Fibroblast of lung (primary cell): ENCODE measurements around the gene CECR2. TPM values are rescaled to one million over a fixed set of nuclear protein-coding genes. Genes with fewer than 3 reads are reported as not detected.
A peak's percentile ranks its signal among the peaks of the same experiment; 100 is the strongest.
"Not testable (repeated sequence)": the region's sequence is repeated elsewhere in the genome, so short reads cannot be mapped to it uniquely, and the experiment has no call there.

ENCODE experiments used
- DNase-seq, 2 donors: peaks; one replicate each; pipeline versions ENCODE4 v3.0.0 to v3.0.0-alpha.2; 2010; ENCODE audit warnings: low read depth in 2 of 2
- H2AFZ ChIP-seq: 2 replicates; pipeline ENCODE4 v1.5.1; 2012; ENCODE audit warnings: low read length, control low read depth, inconsistent platforms
- H3K27ac ChIP-seq: 2 replicates; pipeline ENCODE4 v1.5.1; 2011; ENCODE audit warnings: low read length, control low read depth; ENCODE audit not compliant: insufficient read depth
- H3K27me3 ChIP-seq: 2 replicates; pipeline ENCODE4 v1.5.1; 2011; ENCODE audit warnings: mild to moderate bottlenecking, low read length; ENCODE audit not compliant: control insufficient read depth, insufficient read depth
- H3K36me3 ChIP-seq: 2 replicates; pipeline ENCODE4 v1.5.1; 2011; ENCODE audit warnings: low read length; ENCODE audit not compliant: control insufficient read depth, insufficient read depth
- H3K4me1 ChIP-seq: 2 replicates; pipeline ENCODE4 v1.5.1; 2011; ENCODE audit warnings: low read length; ENCODE audit not compliant: control insufficient read depth, insufficient read depth; ENCODE audit errors: extremely low read depth
- H3K4me2 ChIP-seq: 2 replicates; pipeline ENCODE4 v1.5.1; 2011; ENCODE audit warnings: low read length, control low read depth; ENCODE audit not compliant: insufficient read depth; ENCODE audit errors: extremely low read depth
- H3K4me3 ChIP-seq, 4 experiments: fragments of 200-600 bp in 1 of 4; sonication (generic) in 1 of 4; replicated peaks in 1 of 4; 2 replicates each; pipeline ENCODE4 v1.5.1; 2011 to 2016; ENCODE audit warnings: low read length in 4 of 4, low read depth in 3 of 4, mild to moderate bottlenecking in 3 of 4, control low read depth in 2 of 4, inconsistent platforms in 1 of 4, mixed read lengths in 1 of 4; ENCODE audit not compliant: insufficient read depth in 1 of 4; ENCODE audit errors: control extremely low read depth in 1 of 4
- H3K79me2 ChIP-seq: 2 replicates; pipeline ENCODE4 v1.5.1; 2012; ENCODE audit warnings: mild to moderate bottlenecking, low read length, inconsistent platforms; ENCODE audit not compliant: control insufficient read depth, insufficient read depth
- H3K9ac ChIP-seq: 2 replicates; pipeline ENCODE4 v1.5.1; 2011; ENCODE audit warnings: mild to moderate bottlenecking, low read length, control low read depth; ENCODE audit not compliant: insufficient read depth
- H3K9me3 ChIP-seq: 2 replicates; pipeline ENCODE4 v1.5.1; 2012; ENCODE audit warnings: low read depth, low read length; ENCODE audit not compliant: control insufficient read depth, insufficient read depth
- H4K20me1 ChIP-seq: 2 replicates; pipeline ENCODE4 v1.5.1; 2011; ENCODE audit warnings: low read length; ENCODE audit not compliant: control insufficient read depth, insufficient read depth; ENCODE audit errors: extremely low read depth
- CTCF ChIP-seq, 2 donors: IDR thresholded peaks in 1 of 2; conservative IDR thresholded peaks in 1 of 2; 1 replicate in 1 of 2; 2 replicates in 1 of 2; pipeline ENCODE4 v1.5.1; 2011 to 2012; ENCODE audit warnings: low read length in 2 of 2, control low read depth in 1 of 2, inconsistent platforms in 1 of 2, low read depth in 1 of 2, mild to moderate bottlenecking in 1 of 2
- EZH2 ChIP-seq: IDR thresholded peaks from 2 replicates; pipeline ENCODE4 v1.5.1; 2012; ENCODE audit warnings: low read length, control low read depth, mild to moderate bottlenecking; ENCODE audit errors: missing control alignments
- polyA plus RNA-seq, 2 donors: library from polyadenylated mRNA; depleted of rRNA in 1 of 2; stranded (reverse) in 1 of 2; unstranded in 1 of 2; fragments of >200 nt; gene quantifications; 2 replicates each; pipeline ENCODE4 v1.2.1, GENCODE V29; 2011 to 2012; ENCODE audit warnings: missing spikeins in 1 of 2
- total RNA-seq: library from RNA; depleted of rRNA; stranded (reverse); fragments of >200 nt; gene quantifications from 2 replicates; pipeline ENCODE4 v1.2.1, GENCODE V29; 2014

Gene CECR2
- total and polyA plus RNA-seq, 2 donors (not counting 1 experiment from before 2014, with no cell fraction given): under 0.01 to 0.09 TPM

DNA sequence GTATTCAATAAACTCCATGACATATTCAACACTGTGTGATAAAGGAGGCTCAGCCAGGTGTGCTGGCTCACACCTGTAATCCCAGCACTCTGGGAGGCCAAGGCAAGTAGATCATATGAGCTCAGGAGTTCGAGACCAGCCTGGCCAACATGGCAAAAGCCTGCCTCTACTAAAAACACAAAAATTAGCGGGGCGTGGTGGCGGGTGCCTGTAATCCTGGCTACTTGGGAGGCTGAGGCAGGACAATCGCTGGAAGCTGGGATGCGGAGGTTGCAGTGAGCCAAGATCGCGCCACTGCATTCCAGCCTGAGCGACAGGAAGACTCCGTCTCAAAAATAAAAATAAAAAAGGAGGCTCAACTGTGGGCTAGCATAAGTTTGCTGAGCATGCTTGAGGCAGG is 189.9 kb downstream of the CECR2 start:
- H2AFZ ChIP-seq: no peak overlapping the region
- no peak overlapping the region for H3K4me2 ChIP-seq
- H4K20me1 ChIP-seq: no peaks in the 10 kb centered on the region
- TF ChIP-seq EZH2 (no peak), CTCF (conservative IDR thresholded peaks at IDR 0.05 in 1 of 2, IDR thresholded peaks at IDR 0.05 in 1 of 2; ENCODE audit: low read depth in 1 of 2, low read length in 2 of 2) (no peak)
- no peak for DNase-seq
- H3K9ac ChIP-seq: no peak overlapping the region
- H3K27me3 ChIP-seq: peaks cover 2% of the 10 kb centered on the region
- no peaks in the 10 kb centered on the region for H3K79me2 ChIP-seq
- no peaks in the 10 kb centered on the region for H3K36me3 ChIP-seq
- no peak overlapping the region for H3K27ac ChIP-seq
- no peaks in the 10 kb centered on the region for H3K9me3 ChIP-seq
- H3K4me1 ChIP-seq: peaks cover 2% of the 10 kb centered on the region
- H3K4me3 ChIP-seq: no peak overlapping the region

GRCh38 chr22:17562906-17563870 is 193.9 kb downstream of the CECR2 start, which contains the start of gene SLC25A18:
Gene SLC25A18 (plus strand): TSS chr22:17563498. CDS start chr22:17579945, 16,447 bp downstream.
- peak; percentile 30 to 55 for DNase-seq
- H3K9ac ChIP-seq: no peak within 1 kb of the TSS
- H3K4me3 ChIP-seq: peak within 1 kb of the TSS in 1 of 4 experiments; percentile 21
- peaks cover 2% of the 10 kb centered on the region for H3K4me1 ChIP-seq
- no peak within 1 kb of the TSS for H3K4me2 ChIP-seq
- H3K27ac ChIP-seq: no peak within 1 kb of the TSS
- TF ChIP-seq EZH2 (no peak), CTCF (conservative IDR thresholded peaks at IDR 0.05 in 1 of 2, IDR thresholded peaks at IDR 0.05 in 1 of 2; ENCODE audit: low read depth in 1 of 2, low read length in 2 of 2) (no peak)
- peaks cover 2% of the 10 kb centered on the region for H3K27me3 ChIP-seq
- peak within 1 kb of the TSS; percentile 10 for H2AFZ ChIP-seq
- no peaks in the 10 kb centered on the region for H4K20me1 ChIP-seq
- no peaks in the 10 kb centered on the region for H3K36me3 ChIP-seq
- H3K9me3 ChIP-seq: no peaks in the 10 kb centered on the region
- H3K79me2 ChIP-seq: no peaks in the 10 kb centered on the region

GRCh38 chr22:17563936-17564391 is 194.7 kb downstream of the CECR2 start:
- Histone ChIP-seq H3K4me2 (no peak overlapping the region), H3K4me1 (peaks cover 2% of the 10 kb centered on the region), H3K27me3 (peaks cover 2% of the 10 kb centered on the region), H2AFZ (no peak overlapping the region), H3K9ac (no peak overlapping the region), H3K4me3 (peak overlapping the region in 1 of 4 experiments; percentile 21), H3K27ac (no peak overlapping the region), H4K20me1 (no peaks in the 10 kb centered on the region), H3K79me2 (no peaks in the 10 kb centered on the region), H3K36me3 (no peaks in the 10 kb centered on the region), H3K9me3 (no peaks in the 10 kb centered on the region)
- no peak for TF ChIP-seq EZH2
- no peak for TF ChIP-seq CTCF (conservative IDR thresholded peaks at IDR 0.05 in 1 of 2, IDR thresholded peaks at IDR 0.05 in 1 of 2; ENCODE audit: low read depth in 1 of 2, low read length in 2 of 2)
- DNase-seq: peak; percentile 26 to 64

DNA sequence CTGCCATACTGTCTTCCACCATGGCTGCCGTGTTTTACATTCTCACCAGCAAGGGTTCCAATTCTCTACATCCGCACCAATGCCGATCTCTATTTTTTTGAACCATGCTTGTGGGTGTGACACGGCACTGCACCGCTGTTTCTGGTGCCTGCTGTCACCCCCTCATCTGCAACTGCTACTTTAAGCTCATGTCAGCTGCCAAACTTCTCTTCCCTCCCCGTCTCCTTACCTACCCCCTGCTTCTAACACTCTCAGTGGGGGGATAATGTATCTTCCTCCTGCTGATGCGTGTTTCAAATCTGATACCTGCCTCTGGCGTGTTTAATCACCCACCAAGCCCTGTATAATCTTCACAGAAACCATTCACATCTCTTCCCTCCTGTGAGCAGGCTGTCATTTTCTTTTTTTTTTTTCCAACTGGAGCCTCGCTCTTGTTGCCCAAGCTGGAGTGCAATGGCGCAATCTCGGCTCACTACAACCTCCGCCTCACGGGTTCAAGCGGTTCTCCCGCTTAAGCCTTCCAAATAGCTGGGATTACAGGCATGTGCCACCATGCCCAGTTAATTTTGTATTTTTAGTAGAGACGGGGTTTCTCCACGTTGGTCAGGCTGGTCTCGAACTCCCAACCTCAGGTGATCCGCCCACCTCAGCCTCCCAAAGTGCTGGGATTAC is 196.9 kb downstream of the CECR2 start:
- not testable (repeated sequence) for H3K9ac ChIP-seq, H2AFZ ChIP-seq, H3K9me3 ChIP-seq, H3K4me3 ChIP-seq, H3K4me2 ChIP-seq, H3K27me3 ChIP-seq, H3K27ac ChIP-seq, DNase-seq, H3K79me2 ChIP-seq, H3K36me3 ChIP-seq, H4K20me1 ChIP-seq
- peaks cover 10% of the 10 kb centered on the region for H3K4me1 ChIP-seq
